ENCODE measurements around the gene PNPLA1.
A peak's percentile ranks its signal among the peaks of the same experiment; 100 is the strongest.

PNPLA1 gene

GRCh38 chr6:36267731-36268477 is 2.0 kb upstream of the PNPLA1 start:
- no peak for ATAC-seq

GRCh38 chr6:36268478-36269275 is 1.2 kb upstream of the PNPLA1 start:
- ATAC-seq, result peak; percentile 61
- no peak for TF ChIP-seq ISL1 (CRISPR knock-in tag; IDR thresholded peaks at IDR 0.05)
- TF ChIP-seq ESRRG (CRISPR knock-in tag; IDR thresholded peaks at IDR 0.05), result no peak
- TF ChIP-seq ZNF565 (CRISPR knock-in tag; conservative IDR thresholded peaks at IDR 0.05; ENCODE audit: low read depth), result no peak
- no peak for TF ChIP-seq CSRNP3 (CRISPR knock-in tag; IDR thresholded peaks at IDR 0.05)
- TF ChIP-seq TSHZ2 (CRISPR knock-in tag; IDR thresholded peaks at IDR 0.05), result no peak
- no peak for TF ChIP-seq ZFP3 (CRISPR knock-in tag; IDR thresholded peaks at IDR 0.05)
- no peak for TF ChIP-seq ARNTL (CRISPR knock-in tag; IDR thresholded peaks at IDR 0.05; ENCODE audit: borderline replicate concordance, low read depth)
- TF ChIP-seq TCF4 (CRISPR knock-in tag; IDR thresholded peaks at IDR 0.05; ENCODE audit: borderline replicate concordance), result no peak
- no peak for TF ChIP-seq BACH2 (CRISPR knock-in tag; IDR thresholded peaks at IDR 0.05; ENCODE audit: borderline replicate concordance)
- no peak for TF ChIP-seq SNAI2 (CRISPR knock-in tag; IDR thresholded peaks at IDR 0.05)
- no peak for TF ChIP-seq CREB5 (CRISPR knock-in tag; IDR thresholded peaks at IDR 0.05; ENCODE audit: low read depth)
- no peak for TF ChIP-seq ZNF70 (CRISPR knock-in tag; IDR thresholded peaks at IDR 0.05)
- no peak for TF ChIP-seq ZC3H10 (CRISPR knock-in tag; IDR thresholded peaks at IDR 0.05)
- TF ChIP-seq ZNF8 (CRISPR knock-in tag; IDR thresholded peaks at IDR 0.05), result no peak
- no peak for TF ChIP-seq CSDC2 (CRISPR knock-in tag; IDR thresholded peaks at IDR 0.05)
- TF ChIP-seq PATZ1 (CRISPR knock-in tag; IDR thresholded peaks at IDR 0.05; ENCODE audit: borderline replicate concordance), result no peak
- no peak for TF ChIP-seq TOX (CRISPR knock-in tag; IDR thresholded peaks at IDR 0.05; ENCODE audit: borderline replicate concordance)
- TF ChIP-seq RARB (CRISPR knock-in tag; IDR thresholded peaks at IDR 0.05), result no peak
- no peak for TF ChIP-seq POU6F1 (CRISPR knock-in tag; IDR thresholded peaks at IDR 0.05; ENCODE audit: borderline replicate concordance, low read depth)
- TF ChIP-seq ZFP30 (CRISPR knock-in tag; IDR thresholded peaks at IDR 0.05), result no peak

More at GRCh38 chr6:36267731-36268477, 2.0 kb upstream of the PNPLA1 start:
- TF ChIP-seq ZNF8 (CRISPR knock-in tag; IDR thresholded peaks at IDR 0.05) (no peak), TOX (CRISPR knock-in tag; IDR thresholded peaks at IDR 0.05; ENCODE audit: borderline replicate concordance) (no peak), ZFP3 (CRISPR knock-in tag; IDR thresholded peaks at IDR 0.05) (no peak)
